Tibial nerve (tissue), 4 donors: ENCODE results near the gene ZC3H15.

ENCODE experiments used
- CTCF ChIP-seq, 5 experiments: fragments of 200-600 bp in 3 of 5; fragments of 450-650 bp in 2 of 5; sonication (generic) in 3 of 5; IDR thresholded peaks; one replicate each; pipeline ENCODE4 v1.5.1; 2016 to 2019; ENCODE audit warnings: antibody characterized with exemption in 5 of 5, mild to moderate bottlenecking in 3 of 5, moderate library complexity in 2 of 5
- EP300 ChIP-seq, 2 donors: sonication (generic); formaldehyde crosslinking; IDR thresholded peaks; one replicate each; pipeline ENCODE4 v1.6.1; 2017; ENCODE audit warnings: antibody characterized with exemption in 2 of 2, mild to moderate bottlenecking in 1 of 2
- POLR2A ChIP-seq, 2 donors: fragments of 450-650 bp; IDR thresholded peaks; one replicate each; pipeline ENCODE4 v1.6.1; 2017; ENCODE audit warnings: antibody characterized with exemption in 2 of 2, mild to moderate bottlenecking in 2 of 2, moderate library complexity in 2 of 2

DNA sequence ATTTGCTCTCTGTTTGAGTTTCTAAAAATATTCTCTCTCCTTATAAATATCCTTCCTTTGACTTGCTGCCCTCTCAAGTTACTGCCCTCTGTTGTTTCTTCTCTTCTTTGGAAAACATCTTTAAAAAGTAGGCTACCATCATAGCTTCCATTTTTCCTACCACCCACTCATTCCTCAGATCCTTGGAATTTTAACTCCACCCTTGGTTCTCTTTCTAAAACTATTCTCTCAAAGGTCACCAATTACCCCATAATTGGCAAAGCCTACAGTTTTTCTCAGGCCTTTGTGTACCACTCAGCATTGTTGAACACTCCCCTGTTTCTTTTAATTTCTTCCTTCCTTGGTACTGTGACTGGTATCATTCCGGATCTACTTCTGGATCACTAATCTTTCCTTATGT, 60.8 kb downstream of the ZC3H15 start:
- TF ChIP-seq CTCF (IDR thresholded peaks at IDR 0.05) (no peak), POLR2A (IDR thresholded peaks at IDR 0.05) (no peak), EP300 (IDR thresholded peaks at IDR 0.05) (no peak)
